ENCODE data around the gene TACO1. TPM values are rescaled to one million over a fixed set of nuclear protein-coding genes. Genes with fewer than 3 reads are reported as not detected.
A peak's percentile ranks its signal among the peaks of the same experiment; 100 is the strongest.

TACO1 gene
- total and polyA plus RNA-seq, 2 experiments from 2014 or later: 15.4 to 19.9 TPM

- Mint-ChIP-seq H3K4me3 (no peak overlapping the region), H3K4me1 (peaks cover 19% of the 10 kb centered on the region), H3K27ac (no peak overlapping the region), H3K36me3 (ENCODE audit: low read depth) (peaks cover 20% of the 10 kb centered on the region), H3K27me3 (ENCODE audit: insufficient read depth, low read depth, poor library complexity) (no peaks in the 10 kb centered on the region), H3K9me3 (no peaks in the 10 kb centered on the region)
- Histone ChIP-seq H3K4me1 (ENCODE audit: insufficient read depth) (peaks cover 13% of the 10 kb centered on the region; the same call in 1 of the 2 replicates), H3K36me3 (ENCODE audit: insufficient read depth) (peaks cover 7% of the 10 kb centered on the region; the same call in 1 of the 2 replicates), H3F3A (replicated peaks; ENCODE audit: low read depth) (no peaks in the 10 kb centered on the region), H3K9me2 (ENCODE audit: insufficient read depth) (no peaks in the 10 kb centered on the region), H4K20me1 (replicated peaks; ENCODE audit: insufficient read depth) (peaks cover 46% of the 10 kb centered on the region), H3K4me2 (no peak overlapping the region), H3K4me3 (no peak overlapping the region), H2AFZ (no peak overlapping the region), H3K27ac (ENCODE audit: low read depth) (0 out of 2 replicates have a peak overlapping the region, but pooled peaks have one; percentile 32), H3K79me2 (replicated peaks; ENCODE audit: insufficient read depth) (peaks cover 55% of the 10 kb centered on the region), H3K27me3 (ENCODE audit: insufficient read depth) (no peaks in the 10 kb centered on the region)
- TF ChIP-seq ZNF114 (CRISPR knock-in tag; IDR thresholded peaks at IDR 0.05) (no peak), ZNF331 (CRISPR knock-in tag; IDR thresholded peaks at IDR 0.05; ENCODE audit: low read depth) (no peak), REST (IDR thresholded peaks at IDR 0.05; ENCODE audit: unreplicated experiment) (no peak), STAT1 (IDR thresholded peaks at IDR 0.05; ENCODE audit: unreplicated experiment) (no peak), ETS1 (IDR thresholded peaks at IDR 0.05) (no peak), NANOG (IDR thresholded peaks at IDR 0.05; ENCODE audit: borderline replicate concordance) (no peak), CREB1 (CRISPR knock-in tag; IDR thresholded peaks at IDR 0.05; ENCODE audit: low read depth) (no peak), JUNB (IDR thresholded peaks at IDR 0.05; ENCODE audit: unreplicated experiment) (no peak), POLR2AphosphoS5 (IDR thresholded peaks at IDR 0.05; ENCODE audit: low read depth) (no peak), EZH2 (IDR thresholded peaks at IDR 0.05; ENCODE audit: low read depth, unreplicated experiment) (no peak)
- ATAC-seq (no peak), DNase-seq (ENCODE audit: low spot score) (no peak)
Observed at GRCh38 chr17:63578027-63578768, 22.5 kb upstream of the TACO1 start.

GRCh38 chr17:63578769-63579111, 22.0 kb upstream of the TACO1 start:
- peaks cover 51% of the 10 kb centered on the region for H3K79me2 ChIP-seq (replicated peaks; ENCODE audit: insufficient read depth)
- Mint-ChIP-seq H3K4me3 (no peak overlapping the region), H3K27ac (peak overlapping the region; percentile 64; the same call in 1 of the 2 replicates)
- TF ChIP-seq ETS1 (IDR thresholded peaks at IDR 0.05) (no peak), CREB1 (CRISPR knock-in tag; IDR thresholded peaks at IDR 0.05; ENCODE audit: low read depth) (no peak), REST (IDR thresholded peaks at IDR 0.05; ENCODE audit: unreplicated experiment) (no peak), JUNB (IDR thresholded peaks at IDR 0.05; ENCODE audit: unreplicated experiment) (no peak), STAT1 (IDR thresholded peaks at IDR 0.05; ENCODE audit: unreplicated experiment) (no peak)

More at GRCh38 chr17:63578769-63579111, 22.0 kb upstream of the TACO1 start:
- no peaks in the 10 kb centered on the region for H3K9me3 Mint-ChIP-seq
- no peaks in the 10 kb centered on the region for H3K27me3 Mint-ChIP-seq (ENCODE audit: insufficient read depth, low read depth, poor library complexity)
- no peaks in the 10 kb centered on the region for H3K9me2 ChIP-seq (ENCODE audit: insufficient read depth)
- no peaks in the 10 kb centered on the region for H3K27me3 ChIP-seq (ENCODE audit: insufficient read depth)
- no peak overlapping the region for H2AFZ ChIP-seq
- H3K4me1 ChIP-seq (ENCODE audit: insufficient read depth): peaks cover 13% of the 10 kb centered on the region; the same call in 1 of the 2 replicates
- peaks cover 19% of the 10 kb centered on the region for H3K4me1 Mint-ChIP-seq
- peaks cover 41% of the 10 kb centered on the region for H4K20me1 ChIP-seq (replicated peaks; ENCODE audit: insufficient read depth)
- DNase-seq (ENCODE audit: low spot score) (no peak), ATAC-seq (no peak)
- no peaks in the 10 kb centered on the region for H3F3A ChIP-seq (replicated peaks; ENCODE audit: low read depth)
- peaks cover 25% of the 10 kb centered on the region for H3K36me3 Mint-ChIP-seq (ENCODE audit: low read depth)
- H3K4me2 ChIP-seq: no peak overlapping the region
- H3K27ac ChIP-seq (ENCODE audit: low read depth): 0 out of 2 replicates have a peak overlapping the region, but pooled peaks have one; percentile 32
- H3K4me3 ChIP-seq: no peak overlapping the region
- H3K36me3 ChIP-seq (ENCODE audit: insufficient read depth): peaks cover 7% of the 10 kb centered on the region; the same call in 1 of the 2 replicates

Data from GM23338 (cell line).